Endothelial cell of hepatic sinusoid (primary cell): Measurements from ENCODE around the gene ZNF780B.

Experiments
- in situ Hi-C: cut with HindIII; loops from 2 replicates; pipeline ENCODE4 v1.10.0; 2017; ENCODE audit warnings: low sequenced_read_pairs

Gene ZNF780B

GRCh38 chr19:39986643-39987042 lies 69.4 kb downstream of the ZNF780B start:
- in situ Hi-C loops: no loop called here

DNA sequence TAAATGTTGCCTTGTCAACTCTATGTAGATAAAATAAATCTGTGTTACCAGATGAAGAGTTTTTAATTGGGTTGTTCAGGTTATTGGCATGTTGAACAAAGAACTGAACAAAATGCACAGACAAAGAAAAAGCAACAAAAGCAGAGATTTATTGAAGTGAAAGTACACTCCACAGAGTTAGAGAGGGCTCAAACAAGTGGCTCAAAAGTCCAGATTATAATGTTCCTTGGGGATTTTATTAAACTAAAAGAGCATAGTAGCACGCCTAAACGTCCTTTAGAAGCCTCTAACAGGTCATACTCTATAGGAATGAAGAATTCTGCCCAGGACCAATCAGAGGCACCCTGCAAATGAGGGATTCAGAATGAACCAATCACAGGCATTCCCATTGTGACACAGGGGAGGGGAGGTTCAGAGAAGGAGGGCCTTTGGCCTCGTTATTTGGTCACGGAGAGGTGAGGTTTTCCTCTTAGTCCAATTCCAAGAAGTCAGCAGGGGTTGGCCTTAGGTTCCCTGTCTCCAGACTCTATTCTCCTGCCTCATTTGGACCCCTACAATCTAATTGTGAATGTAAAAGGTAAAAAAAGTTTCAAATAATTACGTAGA lies 72.2 kb downstream of the ZNF780B start:
- in situ Hi-C loops: no loop called here

DNA sequence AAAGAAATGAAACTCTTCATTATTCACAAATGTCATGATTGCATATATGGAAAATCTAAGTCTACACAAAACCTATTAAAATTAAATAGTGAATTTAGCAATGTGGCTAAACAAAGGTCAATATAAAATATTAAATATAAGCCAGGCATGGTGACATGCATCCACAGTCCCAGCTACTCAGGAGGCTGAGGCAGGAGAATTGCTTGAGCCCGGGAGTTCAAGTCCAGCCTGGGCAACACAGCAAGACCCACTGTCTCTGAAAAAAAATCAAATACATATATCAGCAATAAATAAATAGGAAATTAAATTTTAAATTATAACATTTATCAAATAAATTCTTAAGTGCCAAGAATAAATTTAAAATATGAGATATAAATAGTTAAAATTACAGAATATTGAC lies 73.1 kb downstream of the ZNF780B start:
- in situ Hi-C loops: no loop called here
